BLaER1 treated with 17β-estradiol and CSF1 and Interleukin-3, amounts not matched to agents 10 nM and 100 nM (cell line): ENCODE results near the gene RPS6KC1.

Source experiments
- H3K27ac ChIP-seq, 11 experiments: shearing (Covaris generic); formaldehyde crosslinking; 2 replicates each; pipeline ENCODE4 v1.8.1; 2022
- H3K27me3 ChIP-seq, 11 experiments: shearing (Covaris generic); formaldehyde crosslinking; 2 replicates each; pipeline ENCODE4 v1.8.1; 2022
- H3K36me3 ChIP-seq, 11 experiments: shearing (Covaris generic); formaldehyde crosslinking; 2 replicates each; pipeline ENCODE4 v1.8.1; 2022
- H3K4me1 ChIP-seq, 10 experiments: shearing (Covaris generic); formaldehyde crosslinking; 2 replicates each; pipeline ENCODE4 v1.8.1; 2022
- H3K4me2 ChIP-seq, 11 experiments: shearing (Covaris generic); formaldehyde crosslinking; 2 replicates each; pipeline ENCODE4 v1.8.1; 2022
- H3K4me3 ChIP-seq, 10 experiments: shearing (Covaris generic); formaldehyde crosslinking; 2 replicates each; pipeline ENCODE4 v1.8.1; 2022
- H3K9ac ChIP-seq, 11 experiments: shearing (Covaris generic); formaldehyde crosslinking; 2 replicates each; pipeline ENCODE4 v1.8.1; 2022
- H3K9me3 ChIP-seq, 11 experiments: shearing (Covaris generic); formaldehyde crosslinking; replicated peaks in 1 of 11; 2 replicates each; pipeline ENCODE4 v1.8.1; 2022
- H4K20me1 ChIP-seq, 11 experiments: shearing (Covaris generic); formaldehyde crosslinking; 2 replicates each; pipeline ENCODE4 v1.8.1; 2022
- Cebpa-rat ChIP-seq, 11 experiments: shearing (Covaris generic); IDR thresholded peaks; 2 replicates each; pipeline ENCODE4 v1.8.1; 2022

Gene RPS6KC1

GRCh38 chr1:213260311-213261075 is 209.5 kb downstream of the RPS6KC1 start:
- 0 out of 22 replicates have a peak, but pooled peaks cover 0 to 6% (median 0%) of the 10 kb centered on the region in 11 experiments for H3K9me3 ChIP-seq
- no peak overlapping the region for H3K9ac ChIP-seq
- H3K4me2 ChIP-seq = no peak overlapping the region
- no peaks in the 10 kb centered on the region for H3K27me3 ChIP-seq
- TF ChIP-seq Cebpa-rat (IDR thresholded peaks at IDR 0.05) = no peak
- H3K4me3 ChIP-seq = no peak overlapping the region
- H3K27ac ChIP-seq = no peak overlapping the region
- peaks cover 0 to 39% (median 0%) of the 10 kb centered on the region in 11 experiments; a peak in 5 of 22 replicates for H3K36me3 ChIP-seq
- no peaks in the 10 kb centered on the region for H4K20me1 ChIP-seq
- no peaks in the 10 kb centered on the region for H3K4me1 ChIP-seq

GRCh38 chr1:213264531-213264930 is 213.5 kb downstream of the RPS6KC1 start:
- Histone ChIP-seq H3K9ac (no peak overlapping the region), H4K20me1 (no peaks in the 10 kb centered on the region), H3K4me3 (no peak overlapping the region), H3K36me3 (peaks cover 0 to 57% (median 9%) of the 10 kb centered on the region in 11 experiments; a peak in 12 of 22 replicates), H3K9me3 (peaks cover 12 to 29% (median 17%) of the 10 kb centered on the region in 11 experiments), H3K27me3 (no peaks in the 10 kb centered on the region), H3K27ac (no peak overlapping the region), H3K4me2 (no peak overlapping the region), H3K4me1 (no peaks in the 10 kb centered on the region)
- no peak for TF ChIP-seq Cebpa-rat (IDR thresholded peaks at IDR 0.05)

- Histone ChIP-seq H4K20me1 (no peaks in the 10 kb centered on the region), H3K4me1 (no peaks in the 10 kb centered on the region), H3K9ac (no peak overlapping the region), H3K36me3 (peaks cover 0 to 68% (median 9%) of the 10 kb centered on the region in 11 experiments; a peak in 12 of 22 replicates), H3K27ac (no peak overlapping the region), H3K9me3 (peaks cover 12 to 29% (median 17%) of the 10 kb centered on the region in 11 experiments), H3K4me3 (no peak overlapping the region), H3K4me2 (no peak overlapping the region), H3K27me3 (no peaks in the 10 kb centered on the region)
- TF ChIP-seq Cebpa-rat (IDR thresholded peaks at IDR 0.05) = no peak
Observed at GRCh38 chr1:213266983-213267772, 216.1 kb downstream of the RPS6KC1 start.

GRCh38 chr1:213268221-213268620 is 217.2 kb downstream of the RPS6KC1 start:
- Histone ChIP-seq H3K27me3 (no peaks in the 10 kb centered on the region), H4K20me1 (no peaks in the 10 kb centered on the region), H3K4me1 (no peaks in the 10 kb centered on the region), H3K9ac (no peak overlapping the region), H3K36me3 (peaks cover 0 to 69% (median 9%) of the 10 kb centered on the region in 11 experiments; a peak in 12 of 22 replicates), H3K4me3 (no peak overlapping the region), H3K9me3 (peaks cover 12 to 29% (median 17%) of the 10 kb centered on the region in 11 experiments), H3K27ac (no peak overlapping the region), H3K4me2 (no peak overlapping the region)
- no peak for TF ChIP-seq Cebpa-rat (IDR thresholded peaks at IDR 0.05)

- H3K4me1 ChIP-seq = no peaks in the 10 kb centered on the region
- peaks cover 12 to 26% (median 17%) of the 10 kb centered on the region in 11 experiments for H3K9me3 ChIP-seq
- H3K27me3 ChIP-seq = no peaks in the 10 kb centered on the region
- peaks cover 0 to 70% (median 9%) of the 10 kb centered on the region in 11 experiments; a peak in 12 of 22 replicates for H3K36me3 ChIP-seq
- no peaks in the 10 kb centered on the region for H4K20me1 ChIP-seq
- no peak for TF ChIP-seq Cebpa-rat (IDR thresholded peaks at IDR 0.05)
- no peak overlapping the region for H3K27ac ChIP-seq
- H3K9ac ChIP-seq = no peak overlapping the region
- H3K4me2 ChIP-seq = no peak overlapping the region
- no peak overlapping the region for H3K4me3 ChIP-seq
Observed at GRCh38 chr1:213269829-213270228, 218.8 kb downstream of the RPS6KC1 start.

GRCh38 chr1:213273546-213273945 is 222.5 kb downstream of the RPS6KC1 start:
- no peaks in the 10 kb centered on the region for H4K20me1 ChIP-seq
- no peaks in the 10 kb centered on the region for H3K9me3 ChIP-seq
- no peak overlapping the region for H3K27ac ChIP-seq

GRCh38 chr1:213274140-213274539 is 223.1 kb downstream of the RPS6KC1 start:
- Histone ChIP-seq H3K9me3 (no peaks in the 10 kb centered on the region), H3K27me3 (no peaks in the 10 kb centered on the region), H3K9ac (no peak overlapping the region), H3K4me3 (no peak overlapping the region), H3K36me3 (peaks cover 0 to 49% (median 0%) of the 10 kb centered on the region in 11 experiments; a peak in 8 of 22 replicates), H4K20me1 (no peaks in the 10 kb centered on the region), H3K4me1 (peaks cover 0 to 13% (median 0%) of the 10 kb centered on the region in 10 experiments; a peak in 4 of 20 replicates), H3K4me2 (no peak overlapping the region), H3K27ac (no peak overlapping the region)
- TF ChIP-seq Cebpa-rat (IDR thresholded peaks at IDR 0.05) = no peak

More at GRCh38 chr1:213273546-213273945, 222.5 kb downstream of the RPS6KC1 start:
- H3K4me2 ChIP-seq = no peak overlapping the region
- H3K27me3 ChIP-seq = no peaks in the 10 kb centered on the region
- H3K36me3 ChIP-seq = peaks cover 0 to 49% (median 0%) of the 10 kb centered on the region in 11 experiments; a peak in 8 of 22 replicates
- H3K4me3 ChIP-seq = no peak overlapping the region
- no peak for TF ChIP-seq Cebpa-rat (IDR thresholded peaks at IDR 0.05)
- peaks cover 0 to 13% (median 0%) of the 10 kb centered on the region in 10 experiments; a peak in 4 of 20 replicates for H3K4me1 ChIP-seq
- H3K9ac ChIP-seq = no peak overlapping the region

- H3K4me2 ChIP-seq = no peak overlapping the region
- peaks cover 0 to 49% (median 0%) of the 10 kb centered on the region in 11 experiments; a peak in 8 of 22 replicates for H3K36me3 ChIP-seq
- no peak overlapping the region for H3K27ac ChIP-seq
- H4K20me1 ChIP-seq = no peaks in the 10 kb centered on the region
- TF ChIP-seq Cebpa-rat (IDR thresholded peaks at IDR 0.05) = no peak
- H3K4me3 ChIP-seq = no peak overlapping the region
- H3K9me3 ChIP-seq = no peaks in the 10 kb centered on the region
- H3K4me1 ChIP-seq = peaks cover 0 to 13% (median 0%) of the 10 kb centered on the region in 10 experiments; a peak in 4 of 20 replicates
- H3K9ac ChIP-seq = no peak overlapping the region
- no peaks in the 10 kb centered on the region for H3K27me3 ChIP-seq
Observed at GRCh38 chr1:213275293-213275692, 224.3 kb downstream of the RPS6KC1 start.

- Histone ChIP-seq H3K4me3 (no peak overlapping the region), H3K27me3 (no peaks in the 10 kb centered on the region), H3K4me1 (peaks cover 0 to 13% (median 0%) of the 10 kb centered on the region in 10 experiments; a peak in 4 of 20 replicates), H3K9ac (no peak overlapping the region), H3K4me2 (peak overlapping the region in 1 of 11 experiments; percentile 14; a peak in 1 of 22 replicates), H4K20me1 (no peaks in the 10 kb centered on the region), H3K36me3 (peaks cover 0 to 43% (median 0%) of the 10 kb centered on the region in 11 experiments; a peak in 8 of 22 replicates), H3K27ac (no peak overlapping the region), H3K9me3 (no peaks in the 10 kb centered on the region)
- TF ChIP-seq Cebpa-rat (IDR thresholded peaks at IDR 0.05) = no peak
Observed at GRCh38 chr1:213276236-213276635, 225.2 kb downstream of the RPS6KC1 start.
